Measurements from ENCODE around the gene FUT2.

DNA sequence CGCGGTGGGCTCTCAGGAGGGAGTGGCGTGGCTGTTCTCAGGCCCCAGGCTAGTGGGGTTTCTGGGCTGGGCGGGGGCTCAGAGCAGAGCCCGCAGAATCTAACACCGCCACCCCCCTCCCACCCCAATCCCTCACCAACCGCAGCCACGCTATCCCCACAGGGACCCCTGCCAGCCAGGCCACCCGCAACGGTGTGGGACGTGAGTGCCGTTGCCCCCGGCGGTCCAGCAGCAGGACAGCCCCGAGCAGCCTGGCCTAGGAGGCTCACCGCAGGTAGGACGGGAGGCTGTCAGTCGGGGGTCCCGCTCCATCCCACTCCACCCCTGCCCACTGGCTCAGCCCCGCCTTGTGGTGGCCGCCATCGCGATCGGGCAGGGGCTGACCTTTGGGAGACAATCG is 22.8 kb upstream of the FUT2 start, which contains the start of gene NTN5:
- TF ChIP-seq ZNF8 (CRISPR knock-in tag; IDR thresholded peaks at IDR 0.05), result no peak
- no peak for TF ChIP-seq RARB (CRISPR knock-in tag; IDR thresholded peaks at IDR 0.05)
- no peak for TF ChIP-seq ZNF565 (CRISPR knock-in tag; conservative IDR thresholded peaks at IDR 0.05; ENCODE audit: low read depth)
- TF ChIP-seq ARNTL (CRISPR knock-in tag; IDR thresholded peaks at IDR 0.05; ENCODE audit: borderline replicate concordance, low read depth), result no peak
- TF ChIP-seq ZFP30 (CRISPR knock-in tag; IDR thresholded peaks at IDR 0.05), result no peak
- no peak for TF ChIP-seq SNAI2 (CRISPR knock-in tag; IDR thresholded peaks at IDR 0.05)
- TF ChIP-seq PATZ1 (CRISPR knock-in tag; IDR thresholded peaks at IDR 0.05; ENCODE audit: borderline replicate concordance), result no peak
- TF ChIP-seq, protein P1, sequence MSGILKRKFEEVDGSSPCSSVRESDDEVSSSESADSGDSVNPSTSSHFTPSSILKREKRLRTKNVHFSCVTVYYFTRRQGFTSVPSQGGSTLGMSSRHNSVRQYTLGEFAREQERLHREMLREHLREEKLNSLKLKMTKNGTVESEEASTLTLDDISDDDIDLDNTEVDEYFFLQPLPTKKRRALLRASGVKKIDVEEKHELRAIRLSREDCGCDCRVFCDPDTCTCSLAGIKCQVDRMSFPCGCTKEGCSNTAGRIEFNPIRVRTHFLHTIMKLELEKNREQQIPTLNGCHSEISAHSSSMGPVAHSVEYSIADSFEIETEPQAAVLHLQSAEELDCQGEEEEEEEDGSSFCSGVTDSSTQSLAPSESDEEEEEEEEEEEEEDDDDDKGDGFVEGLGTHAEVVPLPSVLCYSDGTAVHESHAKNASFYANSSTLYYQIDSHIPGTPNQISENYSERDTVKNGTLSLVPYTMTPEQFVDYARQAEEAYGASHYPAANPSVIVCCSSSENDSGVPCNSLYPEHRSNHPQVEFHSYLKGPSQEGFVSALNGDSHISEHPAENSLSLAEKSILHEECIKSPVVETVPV (CRISPR knock-in tag; IDR thresholded peaks at IDR 0.05), result no peak
- no peak for TF ChIP-seq CSDC2 (CRISPR knock-in tag; IDR thresholded peaks at IDR 0.05)
- no peak for TF ChIP-seq TOX (CRISPR knock-in tag; IDR thresholded peaks at IDR 0.05; ENCODE audit: borderline replicate concordance)
- no peak for TF ChIP-seq ISL1 (CRISPR knock-in tag; IDR thresholded peaks at IDR 0.05)

Data from SK-N-SH treated with all-trans-retinoic acid at 6 μM for 48 hours (cell line).